ENCODE measurements around the gene CDH13.

CDH13 gene

GRCh38 chr16:82855471-82855870 lies 228.7 kb downstream of the CDH13 start:
- DNase-seq = no peak

- no peak for DNase-seq
Observed at GRCh38 chr16:82857693-82858365, 231.1 kb downstream of the CDH13 start.

- DNase-seq = no peak
Observed at GRCh38 chr16:82859662-82860061, 232.9 kb downstream of the CDH13 start.

GRCh38 chr16:82860071-82860470 lies 233.3 kb downstream of the CDH13 start:
- DNase-seq = no peak

- DNase-seq = no peak
Observed at GRCh38 chr16:82862057-82862456, 235.3 kb downstream of the CDH13 start.

GRCh38 chr16:82864332-82865040 lies 237.7 kb downstream of the CDH13 start:
- DNase-seq = no peak

GRCh38 chr16:82865412-82865811 lies 238.6 kb downstream of the CDH13 start:
- DNase-seq = no peak

GRCh38 chr16:82867485-82867884 lies 240.7 kb downstream of the CDH13 start:
- no peak for DNase-seq

- no peak for DNase-seq
Observed at GRCh38 chr16:82874271-82874670, 247.5 kb downstream of the CDH13 start.

- no peak for DNase-seq
Observed at GRCh38 chr16:82874672-82875071, 247.9 kb downstream of the CDH13 start.

GRCh38 chr16:82876951-82877350 lies 250.2 kb downstream of the CDH13 start:
- DNase-seq = no peak

- DNase-seq = no peak
Observed at GRCh38 chr16:82878466-82878865, 251.7 kb downstream of the CDH13 start.

- no peak for DNase-seq
Observed at GRCh38 chr16:82880346-82880745, 253.6 kb downstream of the CDH13 start.

GRCh38 chr16:82881516-82881915 lies 254.7 kb downstream of the CDH13 start:
- DNase-seq = no peak

- DNase-seq = no peak
Observed at GRCh38 chr16:82882226-82882625, 255.5 kb downstream of the CDH13 start.

GRCh38 chr16:82882982-82883835 lies 256.4 kb downstream of the CDH13 start:
- no peak for DNase-seq

GRCh38 chr16:82884320-82884898 lies 257.6 kb downstream of the CDH13 start:
- DNase-seq = no peak

- DNase-seq = no peak
Observed at GRCh38 chr16:82886146-82886545, 259.4 kb downstream of the CDH13 start.

- DNase-seq = no peak
Observed at GRCh38 chr16:82888591-82889001, 261.8 kb downstream of the CDH13 start.

GRCh38 chr16:82891424-82891823 lies 264.7 kb downstream of the CDH13 start:
- DNase-seq = no peak

GRCh38 chr16:82891918-82892317 lies 265.1 kb downstream of the CDH13 start:
- DNase-seq = no peak

GRCh38 chr16:82892324-82892723 lies 265.6 kb downstream of the CDH13 start:
- no peak for DNase-seq

- no peak for DNase-seq
Observed at GRCh38 chr16:82895843-82896242, 269.1 kb downstream of the CDH13 start.

Data from CD4-positive, alpha-beta T cell treated with Interleukin-6 for 4 hours (primary cell).